Measurements from ENCODE around the gene HTR7. TPM values are rescaled to one million over a fixed set of nuclear protein-coding genes. Genes with fewer than 3 reads are reported as not detected.

HTR7 gene
- total and polyA plus RNA-seq, 2 of the 4 experiments (the other 2 are of a cell fraction): 0.43 to 0.72 TPM

DNA sequence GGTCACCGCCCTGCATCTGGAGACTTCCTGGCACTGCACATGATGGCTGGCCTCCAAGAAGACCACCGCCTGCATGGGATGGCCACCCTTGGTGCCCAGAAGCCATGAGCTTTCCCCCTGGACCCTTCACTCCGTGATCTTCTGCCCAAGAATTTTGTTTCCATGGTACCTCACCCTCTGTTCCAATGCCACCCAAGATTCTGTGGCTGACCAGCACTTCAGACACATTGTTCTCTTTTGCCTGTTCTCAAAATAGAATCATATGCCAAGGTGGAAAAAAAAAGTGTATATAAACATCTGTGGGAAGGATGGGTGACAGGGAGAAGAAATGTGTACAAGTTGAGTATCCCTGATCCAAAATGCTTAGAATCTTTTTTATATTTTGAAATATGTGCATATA lies 12.1 kb downstream of the HTR7 start:
- BruUV-seq (replicated peaks): no TSS peak
- Histone ChIP-seq H3K23ac (ENCODE audit: low read depth, low read length) (no peak overlapping the region), H3K18ac (ENCODE audit: low read depth, low read length) (no peak overlapping the region), H4K8ac (ENCODE audit: low read depth in 2 of 2, low read length in 2 of 2) (no peak overlapping the region), H3K27me3 (ENCODE audit: control insufficient read depth, insufficient read depth, low read length) (peaks cover 2% of the 10 kb centered on the region), H4K91ac (ENCODE audit: insufficient read depth, low read depth, low read length) (no peak overlapping the region), H2AK9ac (replicated peaks; ENCODE audit: low read depth, low read length, poor library complexity) (no peak overlapping the region), H3K14ac (replicated peaks; ENCODE audit: low read depth, low read length) (no peak overlapping the region), H4K20me1 (ENCODE audit: insufficient read depth, low read length) (no peaks in the 10 kb centered on the region), H2BK20ac (ENCODE audit: low read depth, low read length) (no peak overlapping the region), H3K4me1 (ENCODE audit: control insufficient read depth, insufficient read depth, low read length) (no peaks in the 10 kb centered on the region), H3K4ac (ENCODE audit: low read depth, low read length) (no peak overlapping the region), H3K9me1 (ENCODE audit: insufficient read depth, low read length) (no peaks in the 10 kb centered on the region), H2BK120ac (ENCODE audit: low read depth, low read length) (no peak overlapping the region), H3K27ac (ENCODE audit: insufficient read depth, low read length) (no peak overlapping the region), H2BK15ac (ENCODE audit: low read depth, low read length) (no peak overlapping the region), H2AFZ (replicated peaks; ENCODE audit: low read length, poor library complexity) (no peak overlapping the region), H3K56ac (ENCODE audit: extremely low read depth, insufficient read depth, low read length) (no peak overlapping the region), H4K5ac (ENCODE audit: low read depth, low read length) (no peak overlapping the region), H3K36me3 (ENCODE audit: control insufficient read depth, insufficient read depth, low read length) (no peaks in the 10 kb centered on the region), H2AK5ac (ENCODE audit: low read depth, low read length) (no peak overlapping the region), H3K4me3 (ENCODE audit: insufficient read depth, low read depth, low read length) (no peak overlapping the region), H2BK5ac (ENCODE audit: low read depth, low read length, poor library complexity, severe bottlenecking) (no peak overlapping the region), H3K4me2 (ENCODE audit: low read depth, low read length) (no peak overlapping the region), H3K9ac (ENCODE audit: low read depth, low read length) (no peak overlapping the region), H3K9me3 (ENCODE audit: control insufficient read depth, insufficient read depth, low read length) (no peaks in the 10 kb centered on the region), H3K79me1 (ENCODE audit: low read depth in 1 of 2, low read length in 2 of 2) (no peaks in the 10 kb centered on the region)
- ChIA-PET CTCF (interaction anchor here (1.1 kb wide), 1 partner anchor 17 kb away, joined by 3 read pairs; no protein-coding TSS in a partner anchor), POLR2A (ENCODE audit: unreplicated experiment) (no interaction called here)
- intact Hi-C loops (cut with micrococcal nuclease): no loop called here
- ATAC-seq (ENCODE audit: low read depth): no peak
- in situ Hi-C loops (cut with MboI; ENCODE audit: low sequenced_read_pairs): no loop called here
- WGBS, 2 experiments (ENCODE audit: extremely low coverage in 2 of 2, insufficient read length in 1 of 2): 71% methylated on average over 1 of the region's 3 CpGs; no CpG with 5 or more reads in 1 of the 2 experiments
- TF ChIP-seq BHLHE40 (IDR thresholded peaks at IDR 0.05; ENCODE audit: low read depth, low read length) (no peak), CEBPB (IDR thresholded peaks at IDR 0.05; ENCODE audit: low read depth, low read length) (no peak)
- no peak for DNase-seq
- dilution Hi-C loops (cut with HindIII; ENCODE audit: low sequenced_read_pairs, unreplicated experiment): no loop called here

Data from IMR-90 (cell line).